Measurements from ENCODE around the gene LEMD2.

LEMD2 gene

GRCh38 chr6:33777398-33778388 is 11.2 kb downstream of the LEMD2 start:
- H3K4me3 Mint-ChIP-seq, result no peak overlapping the region
- no peak overlapping the region for H3K27ac Mint-ChIP-seq
- H3K27me3 Mint-ChIP-seq, result no peaks in the 10 kb centered on the region
- no peaks in the 10 kb centered on the region for H3K4me1 Mint-ChIP-seq (ENCODE audit: low read depth)
- peaks cover 69% of the 10 kb centered on the region for H3K36me3 Mint-ChIP-seq (ENCODE audit: low read depth)
- no peaks in the 10 kb centered on the region for H3K9me3 Mint-ChIP-seq

- Mint-ChIP-seq H3K4me3 (no peak overlapping the region), H3K4me1 (ENCODE audit: low read depth) (peaks cover 5% of the 10 kb centered on the region), H3K27me3 (no peaks in the 10 kb centered on the region), H3K9me3 (no peaks in the 10 kb centered on the region), H3K27ac (no peak overlapping the region), H3K36me3 (ENCODE audit: low read depth) (peaks cover 64% of the 10 kb centered on the region)
Measured at GRCh38 chr6:33776764-33777163, 12.2 kb downstream of the LEMD2 start.

GRCh38 chr6:33776186-33776585 is 12.7 kb downstream of the LEMD2 start:
- Mint-ChIP-seq H3K4me1 (ENCODE audit: low read depth) (peaks cover 7% of the 10 kb centered on the region), H3K27me3 (no peaks in the 10 kb centered on the region), H3K4me3 (no peak overlapping the region), H3K9me3 (no peaks in the 10 kb centered on the region), H3K27ac (no peak overlapping the region), H3K36me3 (ENCODE audit: low read depth) (peaks cover 62% of the 10 kb centered on the region)

- Mint-ChIP-seq H3K36me3 (ENCODE audit: low read depth) (peaks cover 49% of the 10 kb centered on the region), H3K9me3 (no peaks in the 10 kb centered on the region), H3K4me1 (ENCODE audit: low read depth) (peaks cover 9% of the 10 kb centered on the region), H3K27me3 (no peaks in the 10 kb centered on the region), H3K27ac (no peak overlapping the region), H3K4me3 (no peak overlapping the region)
Measured at GRCh38 chr6:33774774-33775173, 14.2 kb downstream of the LEMD2 start.

GRCh38 chr6:33772902-33773472 is 15.9 kb downstream of the LEMD2 start:
- H3K27ac Mint-ChIP-seq, result no peak overlapping the region
- no peaks in the 10 kb centered on the region for H3K9me3 Mint-ChIP-seq
- peaks cover 9% of the 10 kb centered on the region for H3K4me1 Mint-ChIP-seq (ENCODE audit: low read depth)
- no peak overlapping the region for H3K4me3 Mint-ChIP-seq
- no peaks in the 10 kb centered on the region for H3K27me3 Mint-ChIP-seq
- peaks cover 34% of the 10 kb centered on the region for H3K36me3 Mint-ChIP-seq (ENCODE audit: low read depth)

- peaks cover 29% of the 10 kb centered on the region for H3K36me3 Mint-ChIP-seq (ENCODE audit: low read depth)
Measured at GRCh38 chr6:33772082-33772830, 16.7 kb downstream of the LEMD2 start.

GRCh38 chr6:33771146-33772081 is 17.5 kb downstream of the LEMD2 start:
- Mint-ChIP-seq H3K27me3 (peaks cover 5% of the 10 kb centered on the region), H3K27ac (no peak overlapping the region), H3K4me1 (ENCODE audit: low read depth) (peaks cover 9% of the 10 kb centered on the region), H3K36me3 (ENCODE audit: low read depth) (peaks cover 22% of the 10 kb centered on the region), H3K4me3 (no peak overlapping the region), H3K9me3 (no peaks in the 10 kb centered on the region)

More at GRCh38 chr6:33772082-33772830, 16.7 kb downstream of the LEMD2 start:
- Mint-ChIP-seq H3K9me3 (no peaks in the 10 kb centered on the region), H3K27me3 (peaks cover 2% of the 10 kb centered on the region), H3K4me3 (no peak overlapping the region), H3K4me1 (ENCODE audit: low read depth) (peaks cover 9% of the 10 kb centered on the region), H3K27ac (no peak overlapping the region)

- Mint-ChIP-seq H3K4me1 (ENCODE audit: low read depth) (peaks cover 9% of the 10 kb centered on the region), H3K27me3 (peaks cover 5% of the 10 kb centered on the region), H3K4me3 (no peak overlapping the region), H3K27ac (no peak overlapping the region), H3K9me3 (no peaks in the 10 kb centered on the region), H3K36me3 (ENCODE audit: low read depth) (peaks cover 16% of the 10 kb centered on the region)
Measured at GRCh38 chr6:33770833-33771145, 18.1 kb downstream of the LEMD2 start.

GRCh38 chr6:33770124-33770832 is 18.7 kb downstream of the LEMD2 start:
- Mint-ChIP-seq H3K27ac (no peak overlapping the region), H3K27me3 (peaks cover 5% of the 10 kb centered on the region)

GRCh38 chr6:33769248-33769821 is 19.6 kb downstream of the LEMD2 start:
- Mint-ChIP-seq H3K36me3 (ENCODE audit: low read depth) (peaks cover 5% of the 10 kb centered on the region), H3K4me1 (ENCODE audit: low read depth) (peaks cover 9% of the 10 kb centered on the region), H3K27me3 (peaks cover 5% of the 10 kb centered on the region), H3K4me3 (no peak overlapping the region), H3K27ac (no peak overlapping the region), H3K9me3 (no peaks in the 10 kb centered on the region)

More at GRCh38 chr6:33770124-33770832, 18.7 kb downstream of the LEMD2 start:
- H3K4me1 Mint-ChIP-seq (ENCODE audit: low read depth), result peaks cover 9% of the 10 kb centered on the region
- no peaks in the 10 kb centered on the region for H3K9me3 Mint-ChIP-seq
- no peak overlapping the region for H3K4me3 Mint-ChIP-seq
- peaks cover 11% of the 10 kb centered on the region for H3K36me3 Mint-ChIP-seq (ENCODE audit: low read depth)

GRCh38 chr6:33768644-33769120 is 20.2 kb downstream of the LEMD2 start:
- H3K4me3 Mint-ChIP-seq, result no peak overlapping the region
- no peak overlapping the region for H3K27ac Mint-ChIP-seq
- H3K36me3 Mint-ChIP-seq (ENCODE audit: low read depth), result peaks cover 5% of the 10 kb centered on the region
- H3K9me3 Mint-ChIP-seq, result no peaks in the 10 kb centered on the region
- peaks cover 9% of the 10 kb centered on the region for H3K4me1 Mint-ChIP-seq (ENCODE audit: low read depth)
- H3K27me3 Mint-ChIP-seq, result peaks cover 5% of the 10 kb centered on the region

- Mint-ChIP-seq H3K36me3 (ENCODE audit: low read depth) (no peaks in the 10 kb centered on the region), H3K9me3 (no peaks in the 10 kb centered on the region), H3K27ac (no peak overlapping the region), H3K4me1 (ENCODE audit: low read depth) (peaks cover 7% of the 10 kb centered on the region), H3K27me3 (peaks cover 5% of the 10 kb centered on the region), H3K4me3 (no peak overlapping the region)
Measured at GRCh38 chr6:33766921-33767907, 21.7 kb downstream of the LEMD2 start.

Measured in stimulated activated naive CD8-positive, alpha-beta T cell treated with anti-CD3 and anti-CD28 coated beads, Interleukin-15, Interleukin-2, amounts not matched to agents 100 ng/mL and 50 ng/mL, for 24 hours (primary cell).